Measurements from ENCODE around the gene TMEM266.
A peak's percentile ranks its signal among the peaks of the same experiment; 100 is the strongest.

DNA sequence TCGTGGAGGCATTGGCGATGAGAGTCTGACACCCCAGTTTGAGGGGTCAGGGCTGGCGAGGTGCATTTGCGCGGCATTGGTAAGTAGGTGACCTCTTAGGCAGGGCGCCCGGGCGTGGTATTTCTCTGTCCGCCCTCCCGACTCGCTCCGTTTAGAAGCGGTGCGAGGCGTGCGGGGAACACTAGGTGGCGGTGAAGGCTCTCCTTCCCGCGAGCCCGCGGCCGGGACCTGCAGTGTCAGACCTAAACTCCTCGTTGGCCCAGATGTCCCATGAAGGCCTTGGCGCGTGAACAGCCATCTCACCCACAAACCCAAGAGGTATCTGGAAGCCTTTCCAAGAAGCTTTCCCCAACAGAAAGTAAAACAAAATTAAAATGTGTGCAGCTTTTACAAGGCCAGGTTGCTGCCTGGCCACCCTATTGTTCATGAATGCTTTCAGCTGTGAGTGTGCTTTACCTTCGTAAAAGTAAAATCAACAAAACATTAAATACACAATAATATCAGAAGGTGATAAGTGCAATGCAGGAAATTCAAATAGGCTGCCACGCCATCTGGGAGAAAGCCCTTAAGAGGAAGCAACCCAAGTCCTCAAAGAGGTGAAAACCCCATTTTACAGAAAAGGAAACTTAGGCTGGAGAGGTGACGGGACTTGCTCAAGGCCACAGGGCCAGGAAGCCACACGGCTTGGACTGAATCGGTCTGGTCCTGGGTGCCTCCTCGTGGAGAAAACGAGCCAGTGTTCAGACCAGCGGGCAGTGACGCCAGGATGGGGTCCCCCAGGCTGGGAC, 131.2 kb downstream of the TMEM266 start:
- no peak for TF ChIP-seq POLR2A (IDR thresholded peaks at IDR 0.05)
- TF ChIP-seq, protein P1, sequence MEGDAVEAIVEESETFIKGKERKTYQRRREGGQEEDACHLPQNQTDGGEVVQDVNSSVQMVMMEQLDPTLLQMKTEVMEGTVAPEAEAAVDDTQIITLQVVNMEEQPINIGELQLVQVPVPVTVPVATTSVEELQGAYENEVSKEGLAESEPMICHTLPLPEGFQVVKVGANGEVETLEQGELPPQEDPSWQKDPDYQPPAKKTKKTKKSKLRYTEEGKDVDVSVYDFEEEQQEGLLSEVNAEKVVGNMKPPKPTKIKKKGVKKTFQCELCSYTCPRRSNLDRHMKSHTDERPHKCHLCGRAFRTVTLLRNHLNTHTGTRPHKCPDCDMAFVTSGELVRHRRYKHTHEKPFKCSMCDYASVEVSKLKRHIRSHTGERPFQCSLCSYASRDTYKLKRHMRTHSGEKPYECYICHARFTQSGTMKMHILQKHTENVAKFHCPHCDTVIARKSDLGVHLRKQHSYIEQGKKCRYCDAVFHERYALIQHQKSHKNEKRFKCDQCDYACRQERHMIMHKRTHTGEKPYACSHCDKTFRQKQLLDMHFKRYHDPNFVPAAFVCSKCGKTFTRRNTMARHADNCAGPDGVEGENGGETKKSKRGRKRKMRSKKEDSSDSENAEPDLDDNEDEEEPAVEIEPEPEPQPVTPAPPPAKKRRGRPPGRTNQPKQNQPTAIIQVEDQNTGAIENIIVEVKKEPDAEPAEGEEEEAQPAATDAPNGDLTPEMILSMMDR (IDR thresholded peaks at IDR 0.05) = peak in 1 of 3 donors; percentile 68

All from lower leg skin (tissue), 3 donors.